Neural cell (in vitro differentiated cells): ENCODE data around the gene CTXND1.

Experiments
- CTCF ChIP-seq: fragments of 450-650 bp; IDR thresholded peaks from 2 replicates; pipeline ENCODE4 v1.5.1; 2014; ENCODE audit warnings: antibody characterized with exemption, mild to moderate bottlenecking, moderate library complexity; ENCODE audit not compliant: poor library complexity, severe bottlenecking
- EZH2 ChIP-seq: fragments of 200-600, 300-800 bp; shearing (Covaris generic), sonication (generic); IDR thresholded peaks from 2 replicates; pipeline ENCODE4 v1.6.1; 2014; ENCODE audit warnings: antibody characterized with exemption, low read length, borderline replicate concordance, mild to moderate bottlenecking; ENCODE audit not compliant: insufficient read depth, poor library complexity, severe bottlenecking
- MXI1 ChIP-seq: fragments of 450-650 bp; conservative IDR thresholded peaks from 2 replicates; pipeline ENCODE4 v1.6.1; 2014; ENCODE audit warnings: antibody characterized with exemption, mild to moderate bottlenecking; ENCODE audit not compliant: poor library complexity, severe bottlenecking
- POLR2AphosphoS5 ChIP-seq: IDR thresholded peaks from 2 replicates; pipeline ENCODE4 v1.6.1; 2012
- RAD21 ChIP-seq: fragments of 450-650 bp; conservative IDR thresholded peaks from 2 replicates; pipeline ENCODE4 v1.6.1; 2014; ENCODE audit warnings: antibody characterized with exemption, mild to moderate bottlenecking, moderate library complexity
- REST ChIP-seq: IDR thresholded peaks from 2 replicates; pipeline ENCODE4 v1.6.1; 2012; ENCODE audit warnings: borderline replicate concordance
- SMC3 ChIP-seq: fragments of 450-650 bp; conservative IDR thresholded peaks from 2 replicates; pipeline ENCODE4 v1.6.1; 2014; ENCODE audit warnings: antibody characterized with exemption, mild to moderate bottlenecking, moderate library complexity; ENCODE audit not compliant: poor library complexity
- TAF1 ChIP-seq: IDR thresholded peaks from 2 replicates; pipeline ENCODE4 v1.6.1; 2012; ENCODE audit warnings: low read depth

DNA sequence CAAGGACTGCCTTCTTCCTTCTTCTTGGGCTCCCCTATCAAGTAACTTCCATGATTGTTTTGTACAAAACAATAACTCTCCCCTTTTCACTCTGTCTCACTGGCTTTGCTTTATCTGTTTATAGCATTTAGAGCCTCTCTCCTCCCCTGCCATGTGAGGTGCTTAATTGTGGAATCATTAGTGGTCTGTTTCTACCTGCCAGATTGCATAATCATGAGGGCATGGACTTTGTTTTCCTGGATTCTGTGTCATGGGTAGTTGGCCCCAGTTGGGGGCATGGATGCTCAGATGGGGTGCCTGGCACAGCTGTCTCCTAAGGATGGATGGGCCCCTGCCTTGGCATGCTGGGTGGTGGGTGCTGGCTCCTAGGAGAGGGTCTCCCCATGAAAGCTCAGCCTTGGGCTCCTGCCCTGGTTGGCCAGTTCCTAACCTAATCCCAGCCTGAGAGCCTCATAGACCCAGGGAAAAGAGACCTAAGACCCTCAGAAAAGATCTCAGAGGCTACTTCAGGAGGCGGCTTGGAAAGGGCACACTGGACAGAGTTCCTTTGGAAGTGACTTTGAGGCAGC lies 8.0 kb upstream of the CTXND1 start:
- no peak for TF ChIP-seq POLR2AphosphoS5
- TF ChIP-seq CTCF, result no peak
- no peak for TF ChIP-seq TAF1
- no peak for TF ChIP-seq REST
- no peak for TF ChIP-seq MXI1
- no peak for TF ChIP-seq EZH2
- no peak for TF ChIP-seq RAD21
- TF ChIP-seq SMC3, result no peak
